Erythroblast (primary cell): ENCODE measurements around the gene C16orf90.
"Not testable (repeated sequence)": the region's sequence is repeated elsewhere in the genome, so short reads cannot be mapped to it uniquely, and the experiment has no call there.

ENCODE experiments used
- DNase-seq, 2 experiments: peaks; one replicate each; lab custom pipeline; 2025; lab: John Stamatoyannopoulos, UW
- GATA1 ChIP-seq: IDR thresholded peaks from 2 replicates; pipeline ENCODE4 v1.6.1; 2011; ENCODE audit warnings: low read depth, mild to moderate bottlenecking, control low read depth, low read length, moderate library complexity
- POLR2A ChIP-seq: IDR thresholded peaks from 2 replicates; pipeline ENCODE4 v1.6.1; 2011; ENCODE audit warnings: mild to moderate bottlenecking, low read length

The C16orf90 gene

GRCh38 chr16:3485097-3485745 lies 10.1 kb downstream of the C16orf90 start:
- TF ChIP-seq POLR2A (no peak), GATA1 (no peak)
- no peak for DNase-seq

GRCh38 chr16:3484318-3485096 lies 10.8 kb downstream of the C16orf90 start:
- TF ChIP-seq POLR2A, result no peak
- no peak for TF ChIP-seq GATA1
- DNase-seq, result no peak

GRCh38 chr16:3482659-3483241 lies 12.5 kb downstream of the C16orf90 start:
- no peak for TF ChIP-seq POLR2A

GRCh38 chr16:3481696-3482658 lies 13.3 kb downstream of the C16orf90 start:
- no peak for TF ChIP-seq GATA1
- TF ChIP-seq POLR2A, result no peak
- no peak for DNase-seq

More at GRCh38 chr16:3482659-3483241, 12.5 kb downstream of the C16orf90 start:
- DNase-seq, result no peak

- TF ChIP-seq GATA1, result no peak
- no peak for TF ChIP-seq POLR2A
- no peak for DNase-seq
Observed at GRCh38 chr16:3480901-3481695, 14.2 kb downstream of the C16orf90 start.

- TF ChIP-seq GATA1 (no peak), POLR2A (no peak)
- no peak for DNase-seq
Observed at GRCh38 chr16:3479654-3480216, 15.6 kb downstream of the C16orf90 start.

- TF ChIP-seq GATA1 (no peak), POLR2A (no peak)
- DNase-seq, result no peak
Observed at GRCh38 chr16:3478242-3478925, 16.9 kb downstream of the C16orf90 start.

- DNase-seq, result no peak
- TF ChIP-seq POLR2A (no peak), GATA1 (no peak)
Observed at GRCh38 chr16:3476409-3476808, 18.9 kb downstream of the C16orf90 start.

GRCh38 chr16:3475604-3476375 lies 19.5 kb downstream of the C16orf90 start:
- no peak for DNase-seq
- no peak for TF ChIP-seq GATA1
- TF ChIP-seq POLR2A, result no peak

- not testable (repeated sequence) for DNase-seq
Observed at GRCh38 chr16:3474870-3475269, 20.4 kb downstream of the C16orf90 start.

- TF ChIP-seq POLR2A (no peak), GATA1 (no peak)
Observed at GRCh38 chr16:3474136-3474779, 21.0 kb downstream of the C16orf90 start.

GRCh38 chr16:3473596-3473943 lies 21.7 kb downstream of the C16orf90 start:
- DNase-seq, result not testable (repeated sequence)

More at GRCh38 chr16:3474136-3474779, 21.0 kb downstream of the C16orf90 start:
- DNase-seq, result peak; percentile 83 to 89
